CD4-positive, alpha-beta T cell (primary cell): Measurements from ENCODE around the gene PCBP2. TPM values are rescaled to one million over a fixed set of nuclear protein-coding genes. Genes with fewer than 3 reads are reported as not detected.

Experiments
- ATAC-seq: fragments of 200-7000 bp; cut with Tn5 transposase; one replicate; pipeline ENCODE4 v1.10.0; 2022; ENCODE audit warnings: mild to moderate bottlenecking; ENCODE audit not compliant: poor library complexity
- CTCF ChIA-PET: fragments of 350-600 bp; sonication (Branson Sonifier 250); formaldehyde crosslinking; loops from one replicate; lab custom pipeline; 2021; ENCODE audit warnings: antibody characterized with exemption, inconsistent platforms; lab: Charles Lee
- POLR2A ChIA-PET: fragments of 350-600 bp; sonication (Branson Sonifier 250); formaldehyde crosslinking; loops from one replicate; lab custom pipeline; 2021; ENCODE audit warnings: antibody characterized with exemption, inconsistent platforms; lab: Charles Lee
- DNase-seq, 14 experiments: peaks; one replicate each; pipeline ENCODE4 v3.0.0-alpha.2; 2013 to 2020; ENCODE audit warnings: mixed read lengths in 2 of 14
- H3K27ac ChIP-seq, 2 donors: one replicate each; pipeline versions ENCODE4 v1.5.1 to v1.7.0; 2013; ENCODE audit warnings: low read length in 2 of 2, low read depth in 1 of 2, mild to moderate bottlenecking in 1 of 2
- H3K27me3 ChIP-seq, 2 experiments: 1 replicate in 1 of 2; 2 replicates in 1 of 2; pipeline versions ENCODE4 v1.6.1 to v1.7.0; 2013; ENCODE audit warnings: low read length in 2 of 2, control low read depth in 1 of 2, mild to moderate bottlenecking in 1 of 2, moderate library complexity in 1 of 2; ENCODE audit not compliant: insufficient read depth in 2 of 2, control insufficient read depth in 1 of 2
- H3K36me3 ChIP-seq: one replicate; pipeline ENCODE4 v1.6.1; 2013; ENCODE audit warnings: low read length, control low read depth; ENCODE audit not compliant: insufficient read depth
- H3K4me1 ChIP-seq: one replicate; pipeline ENCODE4 v1.6.1; 2013; ENCODE audit warnings: low read length, control low read depth; ENCODE audit not compliant: insufficient read depth
- H3K4me3 ChIP-seq: one replicate; pipeline ENCODE4 v1.5.1; 2013; ENCODE audit warnings: mild to moderate bottlenecking, low read length, moderate library complexity
- H3K9me3 ChIP-seq, 2 experiments: 1 replicate in 1 of 2; 2 replicates in 1 of 2; pipeline versions ENCODE4 v1.6.1 to v1.7.0; 2013; ENCODE audit warnings: low read length in 2 of 2, mild to moderate bottlenecking in 2 of 2, control low read depth in 1 of 2, moderate library complexity in 1 of 2; ENCODE audit not compliant: control insufficient read depth in 1 of 2, insufficient read depth in 1 of 2
- H3K27ac Mint-ChIP-seq: one replicate; pipeline ENCODE4 v1.8.0; 2020; ENCODE audit warnings: mixed read lengths
- H3K27me3 Mint-ChIP-seq: one replicate; pipeline ENCODE4 v1.8.0; 2021; ENCODE audit warnings: mixed read lengths
- H3K36me3 Mint-ChIP-seq: one replicate; pipeline ENCODE4 v1.8.0; 2021; ENCODE audit warnings: low read depth, mixed read lengths
- H3K4me1 Mint-ChIP-seq: one replicate; pipeline ENCODE4 v1.8.0; 2021; ENCODE audit warnings: low read depth, mixed read lengths
- H3K4me3 Mint-ChIP-seq: one replicate; pipeline ENCODE4 v1.8.0; 2020; ENCODE audit warnings: mild to moderate bottlenecking, mixed read lengths
- H3K9me3 Mint-ChIP-seq: one replicate; pipeline ENCODE4 v1.8.0; 2020; ENCODE audit warnings: mixed read lengths
- intact Hi-C, 2 experiments: fragments of 100-400 bp; cut with DNase I in 1 of 2; cut with micrococcal nuclease in 1 of 2; formaldehyde crosslinking; loops; one replicate each; pipeline versions ENCODE4 v1.15.1 to v1.9.0; 2023 to 2025; cut with DNase I, micrococcal nuclease
- total RNA-seq, 174 experiments: library from RNA in 2 of 174; stranded (reverse) in 2 of 174; gene quantifications; one replicate each; pipeline ENCODE4 v1.2.3 and lab custom pipeline; 2021 to 2026
- TF ChIP-seq, protein P1 (sequence below): fragments of 200-600 bp; IDR thresholded peaks from one replicate; pipeline ENCODE4 v1.8.0; 2022; ENCODE audit warnings: antibody characterized with exemption, mild to moderate bottlenecking

Gene PCBP2
- total RNA-seq, 2 experiments from 2014 or later: 1,331 to 1,359 TPM

GRCh38 chr12:53504004-53504920 lies 52.4 kb downstream of the PCBP2 start:
- peaks cover 38% of the 10 kb centered on the region for H3K4me1 ChIP-seq
- H3K27me3 Mint-ChIP-seq: no peaks in the 10 kb centered on the region
- intact Hi-C loops: loop anchor here in 1 of 2 experiments (5.0 kb wide), 1 partner anchor 223 kb away; the partner anchor contains the start of gene CALCOCO1
- H3K36me3 Mint-ChIP-seq: peaks cover 22% of the 10 kb centered on the region
- H3K27me3 ChIP-seq: no peaks in the 10 kb centered on the region
- DNase-seq: no peak
- peaks cover 32% of the 10 kb centered on the region for H3K36me3 ChIP-seq
- TF ChIP-seq, protein P1, sequence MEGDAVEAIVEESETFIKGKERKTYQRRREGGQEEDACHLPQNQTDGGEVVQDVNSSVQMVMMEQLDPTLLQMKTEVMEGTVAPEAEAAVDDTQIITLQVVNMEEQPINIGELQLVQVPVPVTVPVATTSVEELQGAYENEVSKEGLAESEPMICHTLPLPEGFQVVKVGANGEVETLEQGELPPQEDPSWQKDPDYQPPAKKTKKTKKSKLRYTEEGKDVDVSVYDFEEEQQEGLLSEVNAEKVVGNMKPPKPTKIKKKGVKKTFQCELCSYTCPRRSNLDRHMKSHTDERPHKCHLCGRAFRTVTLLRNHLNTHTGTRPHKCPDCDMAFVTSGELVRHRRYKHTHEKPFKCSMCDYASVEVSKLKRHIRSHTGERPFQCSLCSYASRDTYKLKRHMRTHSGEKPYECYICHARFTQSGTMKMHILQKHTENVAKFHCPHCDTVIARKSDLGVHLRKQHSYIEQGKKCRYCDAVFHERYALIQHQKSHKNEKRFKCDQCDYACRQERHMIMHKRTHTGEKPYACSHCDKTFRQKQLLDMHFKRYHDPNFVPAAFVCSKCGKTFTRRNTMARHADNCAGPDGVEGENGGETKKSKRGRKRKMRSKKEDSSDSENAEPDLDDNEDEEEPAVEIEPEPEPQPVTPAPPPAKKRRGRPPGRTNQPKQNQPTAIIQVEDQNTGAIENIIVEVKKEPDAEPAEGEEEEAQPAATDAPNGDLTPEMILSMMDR: no peak
- POLR2A ChIA-PET: interaction anchor here (0.8 to 1.5 kb wide), 3 partner anchors 21 to 125 kb away, joined by 3 read pairs; partner anchors contain the start of gene SP1
- CTCF ChIA-PET: no interaction called here
- no peak for ATAC-seq
- H3K4me1 Mint-ChIP-seq: peaks cover 27% of the 10 kb centered on the region
- no peaks in the 10 kb centered on the region for H3K9me3 Mint-ChIP-seq
- H3K27ac Mint-ChIP-seq: peak overlapping the region; percentile 44
- peak overlapping the region; percentile 38 for H3K4me3 Mint-ChIP-seq
- no peak overlapping the region for H3K27ac ChIP-seq
- H3K9me3 ChIP-seq: no peaks in the 10 kb centered on the region
- no peak overlapping the region for H3K4me3 ChIP-seq

DNA sequence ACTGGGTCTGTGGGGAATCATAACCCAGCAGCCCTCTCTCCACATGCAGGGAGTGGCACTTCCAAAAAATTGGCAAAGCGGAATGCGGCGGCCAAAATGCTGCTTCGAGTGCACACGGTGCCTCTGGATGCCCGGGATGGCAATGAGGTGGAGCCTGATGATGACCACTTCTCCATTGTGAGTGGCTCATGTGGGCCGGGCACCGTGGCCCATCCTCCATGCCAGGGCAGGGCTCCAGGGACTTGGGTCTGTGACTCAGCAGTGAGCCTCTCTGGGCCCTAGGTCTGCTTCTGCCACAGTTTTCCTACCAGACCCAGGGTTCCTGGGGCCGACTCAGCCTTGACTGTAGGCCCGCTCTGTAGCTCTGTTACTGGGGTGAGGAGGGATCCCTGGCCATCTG lies 53.2 kb downstream of the PCBP2 start:
- no peak overlapping the region for H3K27ac Mint-ChIP-seq
- Histone ChIP-seq H3K36me3 (peaks cover 32% of the 10 kb centered on the region), H3K4me1 (peaks cover 33% of the 10 kb centered on the region), H3K27ac (no peak overlapping the region), H3K4me3 (no peak overlapping the region), H3K9me3 (no peaks in the 10 kb centered on the region), H3K27me3 (no peaks in the 10 kb centered on the region)
- no peaks in the 10 kb centered on the region for H3K27me3 Mint-ChIP-seq
- peaks cover 21% of the 10 kb centered on the region for H3K4me1 Mint-ChIP-seq
- no peak for ATAC-seq
- DNase-seq: no peak
- intact Hi-C loops: loop anchor here in 1 of 2 experiments (5.0 kb wide), 1 partner anchor 178 kb away; no protein-coding TSS in a partner anchor
- H3K4me3 Mint-ChIP-seq: no peak overlapping the region
- CTCF ChIA-PET: no interaction called here
- H3K36me3 Mint-ChIP-seq: peaks cover 18% of the 10 kb centered on the region
- POLR2A ChIA-PET: no interaction called here
- TF ChIP-seq, protein P1: no peak
- no peaks in the 10 kb centered on the region for H3K9me3 Mint-ChIP-seq

DNA sequence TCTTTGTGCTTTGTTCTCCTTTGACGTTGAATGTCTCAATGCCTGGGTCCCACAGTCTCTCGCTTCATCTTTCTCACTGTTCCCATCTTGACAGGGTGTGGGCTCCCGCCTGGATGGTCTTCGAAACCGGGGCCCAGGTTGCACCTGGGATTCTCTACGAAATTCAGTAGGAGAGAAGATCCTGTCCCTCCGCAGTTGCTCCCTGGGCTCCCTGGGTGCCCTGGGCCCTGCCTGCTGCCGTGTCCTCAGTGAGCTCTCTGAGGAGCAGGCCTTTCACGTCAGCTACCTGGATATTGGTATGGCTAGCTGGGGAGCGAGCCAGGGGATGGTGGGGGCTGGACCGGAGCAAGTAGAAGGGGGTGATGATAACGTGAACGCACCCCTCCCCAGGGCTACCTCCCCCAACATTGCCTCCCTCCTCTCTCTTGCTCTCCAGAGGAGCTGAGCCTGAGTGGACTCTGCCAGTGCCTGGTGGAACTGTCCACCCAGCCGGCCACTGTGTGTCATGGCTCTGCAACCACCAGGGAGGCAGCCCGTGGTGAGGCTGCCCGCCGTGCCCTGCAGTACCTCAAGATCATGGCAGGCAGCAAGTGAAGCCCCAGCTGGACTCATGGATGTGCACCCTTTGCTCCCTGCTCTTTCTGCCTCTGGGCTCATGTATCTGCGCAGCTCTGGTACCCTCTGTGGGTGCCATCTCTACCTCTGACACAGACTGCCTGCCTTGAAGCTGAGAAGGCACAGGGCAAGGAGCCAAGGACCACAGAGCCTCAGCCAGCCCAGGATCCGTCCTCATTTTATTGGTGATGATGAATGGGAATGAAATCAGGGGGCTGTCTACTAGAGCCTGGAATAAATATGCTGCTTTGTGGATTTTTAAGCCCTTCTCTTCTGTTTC lies 53.9 kb downstream of the PCBP2 start:
- peaks cover 36% of the 10 kb centered on the region for H3K36me3 ChIP-seq
- CTCF ChIA-PET: no interaction called here
- no peaks in the 10 kb centered on the region for H3K27me3 Mint-ChIP-seq
- peaks cover 16% of the 10 kb centered on the region for H3K4me1 Mint-ChIP-seq
- DNase-seq: no peak
- no peaks in the 10 kb centered on the region for H3K9me3 Mint-ChIP-seq
- H3K27ac Mint-ChIP-seq: no peak overlapping the region
- peaks cover 28% of the 10 kb centered on the region for H3K4me1 ChIP-seq
- intact Hi-C loops: loop anchor here in 1 of 2 experiments (5.0 kb wide), 1 partner anchor 179 kb away; no protein-coding TSS in a partner anchor
- POLR2A ChIA-PET: no interaction called here
- no peaks in the 10 kb centered on the region for H3K9me3 ChIP-seq
- peaks cover 14% of the 10 kb centered on the region for H3K36me3 Mint-ChIP-seq
- ATAC-seq: no peak
- TF ChIP-seq, protein P1: no peak
- H3K4me3 ChIP-seq: no peak overlapping the region
- H3K27me3 ChIP-seq: no peaks in the 10 kb centered on the region
- no peak overlapping the region for H3K27ac ChIP-seq
- H3K4me3 Mint-ChIP-seq: no peak overlapping the region
